GM23338 (cell line): ENCODE data around the gene PIK3R3. TPM values are rescaled to one million over a fixed set of nuclear protein-coding genes. Genes with fewer than 3 reads are reported as not detected.

ENCODE experiments used
- ATAC-seq: fragments of 200-7000 bp; cut with Tn5 transposase; 3 replicates; pipeline ENCODE4 v1.9.1; 2020
- DNase-seq: peaks from one replicate; pipeline ENCODE4 v3.0.0-alpha.2; 2015; ENCODE audit warnings: low spot score
- H2AFZ ChIP-seq: fragments of 200-600 bp; sonication (generic); 2 replicates; pipeline ENCODE4 v1.8.0; 2016; ENCODE audit warnings: antibody characterized with exemption, mild to moderate bottlenecking, moderate library complexity
- H3F3A ChIP-seq: fragments of 200-600 bp; sonication (generic); replicated peaks from 2 replicates; pipeline ENCODE4 v1.8.0; 2017; ENCODE audit warnings: antibody characterized with exemption, mixed run types, low read depth
- H3K27ac ChIP-seq: fragments of 200-600 bp; sonication (generic); 2 replicates; pipeline ENCODE4 v1.6.1; 2016; ENCODE audit warnings: low read depth
- H3K27me3 ChIP-seq: fragments of 200-600 bp; sonication (generic); 2 replicates; pipeline ENCODE4 v1.8.0; 2016; ENCODE audit warnings: mild to moderate bottlenecking, mixed run types, moderate library complexity; ENCODE audit not compliant: insufficient read depth
- H3K36me3 ChIP-seq: fragments of 200-600 bp; sonication (generic); 2 replicates; pipeline ENCODE4 v1.8.0; 2016; ENCODE audit warnings: mild to moderate bottlenecking; ENCODE audit not compliant: insufficient read depth
- H3K4me1 ChIP-seq: fragments of 200-600 bp; sonication (generic); 2 replicates; pipeline ENCODE4 v1.8.0; 2016; ENCODE audit warnings: mild to moderate bottlenecking, moderate library complexity; ENCODE audit not compliant: insufficient read depth
- H3K4me2 ChIP-seq: fragments of 200-600 bp; sonication (generic); 2 replicates; pipeline ENCODE4 v1.7.1; 2017; ENCODE audit warnings: mixed run types
- H3K4me3 ChIP-seq: fragments of 200-600 bp; sonication (generic); 2 replicates; pipeline ENCODE4 v1.6.1; 2016; ENCODE audit warnings: mixed run types
- H3K79me2 ChIP-seq: fragments of 200-600 bp; sonication (generic); replicated peaks from 2 replicates; pipeline ENCODE4 v1.8.0; 2017; ENCODE audit warnings: mild to moderate bottlenecking; ENCODE audit not compliant: insufficient read depth
- H3K9me2 ChIP-seq: fragments of 200-600 bp; sonication (generic); 2 replicates; pipeline ENCODE4 v1.8.0; 2017; ENCODE audit not compliant: insufficient read depth
- H4K20me1 ChIP-seq: fragments of 200-600 bp; sonication (generic); replicated peaks from 2 replicates; pipeline ENCODE4 v1.8.0; 2017; ENCODE audit warnings: mild to moderate bottlenecking; ENCODE audit not compliant: insufficient read depth
- H3K27ac Mint-ChIP-seq: 2 replicates; pipeline ENCODE4 v1.8.0; 2020; ENCODE audit warnings: inconsistent platforms, mild to moderate bottlenecking, moderate library complexity, mixed read lengths
- H3K27me3 Mint-ChIP-seq: 3 replicates; pipeline ENCODE4 v1.8.0; 2022; ENCODE audit warnings: low read depth, mild to moderate bottlenecking, moderate library complexity, mixed read lengths, inconsistent platforms; ENCODE audit not compliant: insufficient read depth, poor library complexity
- H3K36me3 Mint-ChIP-seq: 3 replicates; pipeline ENCODE4 v1.8.0; 2021; ENCODE audit warnings: low read depth, mild to moderate bottlenecking, inconsistent platforms, moderate library complexity, mixed read lengths
- H3K4me1 Mint-ChIP-seq: 3 replicates; pipeline ENCODE4 v1.8.0; 2020; ENCODE audit warnings: mild to moderate bottlenecking, inconsistent platforms, mixed read lengths
- H3K4me3 Mint-ChIP-seq: 3 replicates; pipeline ENCODE4 v1.8.0; 2021; ENCODE audit warnings: moderate library complexity, mild to moderate bottlenecking, inconsistent platforms, mixed read lengths
- H3K9me3 Mint-ChIP-seq: 3 replicates; pipeline ENCODE4 v1.8.0; 2020; ENCODE audit warnings: moderate library complexity, mild to moderate bottlenecking, inconsistent platforms, mixed read lengths
- CTCF ChIP-seq, 2 experiments: fragments of 200-600 bp in 1 of 2; sonication (generic) in 1 of 2; conservative IDR thresholded peaks; 2 replicates each; pipeline versions ENCODE4 v1.5.1 to v1.6.1; 2016 to 2017; ENCODE audit warnings: antibody characterized with exemption in 2 of 2, low read depth in 2 of 2, mild to moderate bottlenecking in 2 of 2, moderate library complexity in 1 of 2
- ETS1 ChIP-seq: IDR thresholded peaks from 2 replicates; pipeline ENCODE4 v1.6.1; 2016; ENCODE audit warnings: antibody characterized with exemption
- EZH2phosphoT487 ChIP-seq: fragments of 200-600 bp; sonication (generic); IDR thresholded peaks from one replicate; pipeline ENCODE4 v1.8.1; 2018; ENCODE audit warnings: antibody characterized with exemption; ENCODE audit not compliant: unreplicated experiment
- JUNB ChIP-seq: IDR thresholded peaks from one replicate; pipeline ENCODE4 v1.6.1; 2016; ENCODE audit warnings: antibody characterized with exemption; ENCODE audit not compliant: unreplicated experiment
- NANOG ChIP-seq: IDR thresholded peaks from 2 replicates; pipeline ENCODE4 v1.6.1; 2016; ENCODE audit warnings: antibody characterized with exemption, borderline replicate concordance
- POLR2AphosphoS5 ChIP-seq: IDR thresholded peaks from 2 replicates; pipeline ENCODE4 v1.6.1; 2016; ENCODE audit warnings: antibody characterized with exemption, low read depth
- REST ChIP-seq: IDR thresholded peaks from one replicate; pipeline ENCODE4 v1.6.1; 2018; ENCODE audit warnings: antibody characterized with exemption; ENCODE audit not compliant: unreplicated experiment
- STAT1 ChIP-seq: IDR thresholded peaks from one replicate; pipeline ENCODE4 v1.6.1; 2016; ENCODE audit warnings: antibody characterized with exemption; ENCODE audit not compliant: unreplicated experiment
- ZNF114 ChIP-seq: fragments of 250-450 bp; sonication (Bioruptor Pico); IDR thresholded peaks from 2 replicates; pipeline ENCODE4 v1.5.0; 2020; ENCODE audit warnings: mild to moderate bottlenecking, moderate library complexity
- ZNF331 ChIP-seq: fragments of 250-450 bp; sonication (Bioruptor Pico); IDR thresholded peaks from 2 replicates; pipeline ENCODE4 v1.5.0; 2020; ENCODE audit warnings: low read depth, mild to moderate bottlenecking, moderate library complexity
- polyA plus RNA-seq: library from polyadenylated mRNA; unstranded; fragments of >200 nt; fragmentation: Nextera tagmentation; extraction: Ambion mirVana; gene quantifications from 2 replicates; pipeline ENCODE4 v1.2.1, GENCODE V29; 2016
- total RNA-seq: library from RNA; depleted of rRNA; stranded (reverse); fragments of >200 nt; shearing (Covaris generic); gene quantifications from 2 replicates; pipeline ENCODE4 v1.2.3, GENCODE V29; 2014

Gene PIK3R3
- total and polyA plus RNA-seq, 2 experiments from 2014 or later: 7.5 to 8.6 TPM

- TF ChIP-seq ETS1 (no peak), NANOG (no peak), ZNF114 (CRISPR knock-in tag) (no peak), STAT1 (no peak), REST (no peak), CTCF (conservative IDR thresholded peaks at IDR 0.05; ENCODE audit: low read depth in 2 of 2) (no peak), ZNF331 (no peak), JUNB (no peak)
Observed at GRCh38 chr1:46112108-46112507, 20.3 kb downstream of the PIK3R3 start.

GRCh38 chr1:46110521-46110920 lies 21.9 kb downstream of the PIK3R3 start:
- ATAC-seq: no peak
- Mint-ChIP-seq H3K9me3 (no peaks in the 10 kb centered on the region; the same call in 2 of the 3 replicates), H3K27ac (no peak overlapping the region)

More at GRCh38 chr1:46112108-46112507, 20.3 kb downstream of the PIK3R3 start:
- H4K20me1 ChIP-seq: no peaks in the 10 kb centered on the region
- ATAC-seq: no peak
- H3K4me3 Mint-ChIP-seq: no peak overlapping the region
- H3K9me3 Mint-ChIP-seq: no peaks in the 10 kb centered on the region; the same call in 2 of the 3 replicates
- peaks cover 7% of the 10 kb centered on the region; the same call in 1 of the 2 replicates for H3K9me2 ChIP-seq
- no peak overlapping the region for H3K27ac Mint-ChIP-seq
- peaks cover 15% of the 10 kb centered on the region; the same call in 1 of the 2 replicates for H3K4me1 ChIP-seq
- H3F3A ChIP-seq: no peaks in the 10 kb centered on the region
- H3K27me3 Mint-ChIP-seq: no peaks in the 10 kb centered on the region
- peaks cover 19% of the 10 kb centered on the region for H3K4me1 Mint-ChIP-seq
- no peaks in the 10 kb centered on the region for H3K36me3 ChIP-seq
- no peak for DNase-seq
- no peak overlapping the region for H3K4me2 ChIP-seq
- H3K27ac ChIP-seq: no peak overlapping the region
- H2AFZ ChIP-seq: no peak overlapping the region
- H3K36me3 Mint-ChIP-seq: no peaks in the 10 kb centered on the region
- H3K27me3 ChIP-seq: no peaks in the 10 kb centered on the region
- H3K4me3 ChIP-seq: no peak overlapping the region
- peaks cover 7% of the 10 kb centered on the region for H3K79me2 ChIP-seq

More at GRCh38 chr1:46110521-46110920, 21.9 kb downstream of the PIK3R3 start:
- Histone ChIP-seq H3K79me2 (peaks cover 7% of the 10 kb centered on the region), H3K9me2 (peaks cover 7% of the 10 kb centered on the region; the same call in 1 of the 2 replicates), H3F3A (no peaks in the 10 kb centered on the region), H3K4me3 (no peak overlapping the region), H3K27me3 (no peaks in the 10 kb centered on the region), H2AFZ (no peak overlapping the region), H3K4me2 (no peak overlapping the region), H3K27ac (no peak overlapping the region), H3K36me3 (no peaks in the 10 kb centered on the region), H4K20me1 (no peaks in the 10 kb centered on the region), H3K4me1 (peaks cover 11% of the 10 kb centered on the region; the same call in 1 of the 2 replicates)
- H3K27me3 Mint-ChIP-seq: no peaks in the 10 kb centered on the region
- TF ChIP-seq EZH2phosphoT487 (no peak), ZNF114 (CRISPR knock-in tag) (no peak), CTCF (conservative IDR thresholded peaks at IDR 0.05; ENCODE audit: low read depth in 2 of 2) (no peak), JUNB (no peak), NANOG (no peak), ZNF331 (no peak), POLR2AphosphoS5 (no peak)
- H3K4me1 Mint-ChIP-seq: peaks cover 16% of the 10 kb centered on the region
- no peaks in the 10 kb centered on the region for H3K36me3 Mint-ChIP-seq
- H3K4me3 Mint-ChIP-seq: no peak overlapping the region
- DNase-seq: no peak
